ENCODE data around the gene SRCIN1. TPM values are rescaled to one million over a fixed set of nuclear protein-coding genes. Genes with fewer than 3 reads are reported as not detected.

Gene SRCIN1
- total RNA-seq, 4 donors from 2014 or later: 0.24 TPM; not detected in 3

DNA sequence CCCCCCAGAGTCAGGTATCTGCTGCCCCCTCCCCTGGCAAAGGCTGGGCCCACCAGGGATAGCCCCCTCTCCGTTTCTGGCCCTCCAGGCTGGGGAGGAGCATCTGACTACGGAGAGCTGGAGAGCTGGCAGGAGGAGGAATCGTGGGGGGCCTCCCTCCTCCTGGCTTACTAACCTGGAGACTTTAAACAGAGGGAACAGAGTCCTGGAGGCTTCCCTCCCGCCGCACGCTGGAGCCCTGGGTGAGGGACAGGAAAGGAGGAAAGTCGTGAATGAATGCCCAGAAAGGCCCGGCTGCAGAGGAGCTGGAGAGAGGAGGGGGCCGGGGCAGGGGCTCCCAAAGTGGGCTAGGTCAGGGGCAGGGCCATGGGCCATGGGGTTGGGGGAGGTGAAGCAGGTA is 9.9 kb downstream of the SRCIN1 start:
- DNase-seq (no peak), ATAC-seq (no peak)
- H3K4me1 ChIP-seq: no peaks in the 10 kb centered on the region
- in situ Hi-C loops (cut with MboI; ENCODE audit: low sequenced_read_pairs in 4 of 4): no loop called here
- no peak for TF ChIP-seq POLR2A (IDR thresholded peaks at IDR 0.05)
- TF ChIP-seq, protein P1, sequence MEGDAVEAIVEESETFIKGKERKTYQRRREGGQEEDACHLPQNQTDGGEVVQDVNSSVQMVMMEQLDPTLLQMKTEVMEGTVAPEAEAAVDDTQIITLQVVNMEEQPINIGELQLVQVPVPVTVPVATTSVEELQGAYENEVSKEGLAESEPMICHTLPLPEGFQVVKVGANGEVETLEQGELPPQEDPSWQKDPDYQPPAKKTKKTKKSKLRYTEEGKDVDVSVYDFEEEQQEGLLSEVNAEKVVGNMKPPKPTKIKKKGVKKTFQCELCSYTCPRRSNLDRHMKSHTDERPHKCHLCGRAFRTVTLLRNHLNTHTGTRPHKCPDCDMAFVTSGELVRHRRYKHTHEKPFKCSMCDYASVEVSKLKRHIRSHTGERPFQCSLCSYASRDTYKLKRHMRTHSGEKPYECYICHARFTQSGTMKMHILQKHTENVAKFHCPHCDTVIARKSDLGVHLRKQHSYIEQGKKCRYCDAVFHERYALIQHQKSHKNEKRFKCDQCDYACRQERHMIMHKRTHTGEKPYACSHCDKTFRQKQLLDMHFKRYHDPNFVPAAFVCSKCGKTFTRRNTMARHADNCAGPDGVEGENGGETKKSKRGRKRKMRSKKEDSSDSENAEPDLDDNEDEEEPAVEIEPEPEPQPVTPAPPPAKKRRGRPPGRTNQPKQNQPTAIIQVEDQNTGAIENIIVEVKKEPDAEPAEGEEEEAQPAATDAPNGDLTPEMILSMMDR (IDR thresholded peaks at IDR 0.05 in 4 of 5, conservative IDR thresholded peaks at IDR 0.05 in 1 of 5): no peak
- intact Hi-C loops (cut with DNase I; ENCODE audit: low total_unique reads): no loop called here
- no peaks in the 10 kb centered on the region for H3K36me3 ChIP-seq
- peaks cover 28 to 53% (median 29%) of the 10 kb centered on the region in 3 donors for H3K27me3 ChIP-seq
- no peaks in the 10 kb centered on the region for H3K9me3 ChIP-seq
- H3K4me3 ChIP-seq: no peak overlapping the region
- H3K27ac ChIP-seq: no peak overlapping the region

GRCh38 chr17:38594152-38594551 is 11.6 kb downstream of the SRCIN1 start:
- intact Hi-C loops (cut with DNase I; ENCODE audit: low total_unique reads): no loop called here
- Histone ChIP-seq H3K4me1 (no peaks in the 10 kb centered on the region), H3K27me3 (peaks cover 25 to 53% (median 29%) of the 10 kb centered on the region in 3 donors), H3K27ac (no peak overlapping the region), H3K4me3 (no peak overlapping the region), H3K36me3 (no peaks in the 10 kb centered on the region), H3K9me3 (no peaks in the 10 kb centered on the region)
- TF ChIP-seq POLR2A (IDR thresholded peaks at IDR 0.05): no peak
- TF ChIP-seq, protein P1 (IDR thresholded peaks at IDR 0.05 in 4 of 5, conservative IDR thresholded peaks at IDR 0.05 in 1 of 5): no peak
- no peak for ATAC-seq
- in situ Hi-C loops (cut with MboI; ENCODE audit: low sequenced_read_pairs in 4 of 4): no loop called here
- no peak for DNase-seq

- intact Hi-C loops (cut with DNase I; ENCODE audit: low total_unique reads): no loop called here
- no peak for DNase-seq
- H3K4me3 ChIP-seq: no peak overlapping the region
- H3K27ac ChIP-seq: no peak overlapping the region
- no peaks in the 10 kb centered on the region for H3K9me3 ChIP-seq
- no peak for ATAC-seq
- no peaks in the 10 kb centered on the region for H3K4me1 ChIP-seq
- H3K36me3 ChIP-seq: no peaks in the 10 kb centered on the region
- no peak for TF ChIP-seq POLR2A (IDR thresholded peaks at IDR 0.05)
- TF ChIP-seq, protein P1 (IDR thresholded peaks at IDR 0.05 in 4 of 5, conservative IDR thresholded peaks at IDR 0.05 in 1 of 5): no peak
- in situ Hi-C loops (cut with MboI; ENCODE audit: low sequenced_read_pairs in 4 of 4): no loop called here
- peaks cover 23 to 48% (median 30%) of the 10 kb centered on the region in 3 donors for H3K27me3 ChIP-seq
Observed at GRCh38 chr17:38592487-38592886, 13.3 kb downstream of the SRCIN1 start.

DNA sequence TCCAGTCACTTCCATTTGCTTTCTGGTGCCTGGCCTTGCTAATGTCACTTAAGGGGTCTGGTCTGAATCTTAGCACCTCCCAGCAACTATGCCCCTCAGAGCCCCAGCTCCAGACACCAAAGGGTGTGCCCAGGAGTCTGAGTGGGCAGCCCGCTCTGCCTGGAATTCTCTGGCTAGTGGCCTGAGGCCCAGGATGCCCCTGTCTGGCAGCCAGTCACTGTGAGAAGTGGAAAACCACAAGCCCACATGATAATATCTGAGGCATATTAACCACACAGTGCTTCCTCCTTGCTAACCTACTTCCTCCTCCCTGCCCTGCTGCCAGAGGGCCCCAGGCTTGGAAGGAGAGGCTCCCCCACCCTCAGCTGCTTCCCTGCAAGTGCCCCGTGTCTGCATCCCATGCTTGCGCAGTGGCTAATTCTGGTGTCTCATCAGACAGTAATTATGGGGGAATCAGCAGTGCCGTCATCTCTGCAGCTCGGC is 14.0 kb downstream of the SRCIN1 start:
- Histone ChIP-seq H3K36me3 (no peaks in the 10 kb centered on the region), H3K27me3 (peaks cover 21 to 43% (median 37%) of the 10 kb centered on the region in 3 donors), H3K9me3 (no peaks in the 10 kb centered on the region), H3K4me1 (no peaks in the 10 kb centered on the region), H3K4me3 (no peak overlapping the region), H3K27ac (no peak overlapping the region)
- in situ Hi-C loops (cut with MboI; ENCODE audit: low sequenced_read_pairs in 4 of 4): no loop called here
- intact Hi-C loops (cut with DNase I; ENCODE audit: low total_unique reads): no loop called here
- DNase-seq (no peak), ATAC-seq (no peak)
- TF ChIP-seq POLR2A (IDR thresholded peaks at IDR 0.05): no peak
- TF ChIP-seq, protein P1 (IDR thresholded peaks at IDR 0.05 in 4 of 5, conservative IDR thresholded peaks at IDR 0.05 in 1 of 5): no peak

Data from gastrocnemius medialis (tissue), 4 donors.